Superior temporal gyrus (tissue), 1 donor: Measurements from ENCODE around the gene NUDT8.
"Not testable (repeated sequence)": the region's sequence is repeated elsewhere in the genome, so short reads cannot be mapped to it uniquely, and the experiment has no call there.

Experiments
- DNase-seq: peaks from one replicate; pipeline ENCODE4 v3.0.0-alpha.2; 2016; ENCODE audit errors: extremely low spot score

Gene NUDT8

DNA sequence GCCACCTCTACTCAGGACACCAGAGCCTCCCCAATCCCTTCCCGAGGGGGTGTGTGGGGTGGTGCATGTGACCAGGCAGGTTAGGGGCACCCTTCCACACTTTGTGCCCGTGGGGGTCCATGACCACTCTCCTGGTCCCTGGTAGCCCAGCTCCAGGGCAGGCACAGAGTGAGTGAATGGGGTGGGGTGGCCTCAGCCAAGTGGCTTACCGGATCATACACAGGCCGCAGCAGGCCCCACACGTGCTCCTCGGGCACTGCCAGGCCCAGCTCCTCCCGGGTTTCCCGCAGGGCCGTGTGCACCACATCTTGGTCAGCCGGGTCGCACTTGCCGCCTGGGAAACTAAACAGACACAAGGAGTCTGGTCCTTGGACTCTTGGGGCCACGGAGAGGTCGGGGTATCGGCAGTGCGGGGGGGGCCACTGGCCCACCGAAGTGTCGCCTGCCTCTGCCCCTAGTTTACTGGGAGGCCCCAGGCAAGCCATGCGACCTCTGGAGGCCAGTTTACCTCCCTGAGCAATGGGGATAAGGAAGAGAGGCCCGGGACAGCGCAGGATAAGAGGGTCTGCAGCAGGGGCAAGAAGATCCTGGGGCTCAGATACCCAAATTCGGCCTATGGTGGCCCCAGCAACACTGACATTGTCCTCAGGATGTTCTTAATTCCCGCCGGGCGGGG, 889 bp downstream of the NUDT8 start:
- DNase-seq: no peak

GRCh38 chr11:67627812-67628624, 1.7 kb downstream of the NUDT8 start:
- DNase-seq: no peak

DNA sequence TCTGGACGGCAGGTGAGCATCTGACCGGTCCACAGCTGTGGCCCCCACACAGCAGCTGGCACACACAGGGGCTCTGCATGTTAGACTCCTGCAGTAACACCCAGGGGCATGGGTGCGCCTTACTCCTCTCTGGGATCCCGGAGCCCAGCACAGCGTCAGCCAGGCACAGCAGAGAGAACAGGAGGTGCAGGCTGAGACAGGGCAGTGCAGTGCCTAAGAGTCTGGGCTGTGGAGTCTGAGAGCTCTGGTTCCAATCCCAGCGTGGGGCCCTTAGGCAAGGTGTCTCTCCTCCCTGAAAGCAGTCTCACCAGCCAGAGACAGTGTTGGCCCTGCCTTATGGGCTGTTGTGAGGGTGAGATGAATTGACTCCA, 2.3 kb downstream of the NUDT8 start:
- DNase-seq: no peak

DNA sequence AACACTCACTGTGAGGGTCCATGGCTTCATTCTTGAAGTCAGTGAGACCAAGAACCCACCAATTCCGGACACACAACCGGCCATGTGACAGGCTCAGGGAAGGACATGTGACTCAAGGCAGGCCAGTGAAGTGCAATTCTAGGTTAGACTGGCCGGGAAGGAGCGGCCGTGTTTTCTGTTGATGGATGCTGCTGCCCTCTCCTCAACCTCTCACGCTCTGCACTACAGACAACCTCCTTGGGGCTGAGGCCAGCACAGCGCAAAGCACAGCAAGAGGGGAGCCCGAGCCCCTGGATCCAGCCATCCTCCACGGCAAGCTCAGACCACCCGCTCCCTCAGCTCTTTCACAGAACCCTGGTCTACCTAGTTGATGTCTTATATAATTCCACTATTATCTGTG, 2.8 kb downstream of the NUDT8 start:
- DNase-seq: no peak

DNA sequence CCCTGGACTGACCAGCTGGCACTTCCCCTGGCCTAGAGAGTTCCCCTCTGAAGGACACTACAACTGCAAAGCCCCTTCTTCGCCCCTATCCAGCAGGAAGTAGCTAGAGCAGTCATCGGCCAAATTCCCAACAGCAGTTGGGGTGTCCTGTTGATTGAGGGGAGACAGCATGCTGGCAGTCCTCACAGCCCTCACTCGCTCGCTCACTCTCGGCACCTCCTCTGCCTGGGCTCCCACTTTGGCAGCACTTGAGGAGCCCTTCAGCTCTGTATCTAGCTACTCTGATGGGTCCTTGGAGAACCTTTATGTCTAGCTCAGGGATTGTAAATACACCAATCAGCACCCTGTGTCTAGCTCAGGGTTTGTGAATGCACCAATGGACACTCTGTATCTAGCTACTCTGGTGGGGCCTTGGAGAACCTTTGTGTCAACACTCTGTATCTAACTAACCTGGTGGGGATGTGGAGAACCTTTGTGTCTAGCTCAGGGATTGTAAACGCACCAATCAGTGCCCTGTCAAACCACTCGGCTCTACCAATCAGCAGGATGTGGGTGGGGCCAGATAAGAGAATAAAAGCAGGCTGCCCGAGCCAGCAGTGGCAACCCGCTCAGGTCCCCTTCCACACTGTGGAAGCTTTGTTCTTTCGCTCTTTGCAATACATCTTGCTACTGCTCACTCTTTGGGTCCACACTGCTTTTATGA, 3.5 kb downstream of the NUDT8 start:
- DNase-seq: not testable (repeated sequence)

GRCh38 chr11:67623795-67624194, 5.9 kb downstream of the NUDT8 start:
- not testable (repeated sequence) for DNase-seq

GRCh38 chr11:67622905-67623304, 6.8 kb downstream of the NUDT8 start:
- not testable (repeated sequence) for DNase-seq

- not testable (repeated sequence) for DNase-seq
Observed at GRCh38 chr11:67621928-67622327, 7.8 kb downstream of the NUDT8 start.

- not testable (repeated sequence) for DNase-seq
Observed at GRCh38 chr11:67620621-67621020, 9.1 kb downstream of the NUDT8 start.

GRCh38 chr11:67619683-67620618, 9.8 kb downstream of the NUDT8 start:
- not testable (repeated sequence) for DNase-seq

DNA sequence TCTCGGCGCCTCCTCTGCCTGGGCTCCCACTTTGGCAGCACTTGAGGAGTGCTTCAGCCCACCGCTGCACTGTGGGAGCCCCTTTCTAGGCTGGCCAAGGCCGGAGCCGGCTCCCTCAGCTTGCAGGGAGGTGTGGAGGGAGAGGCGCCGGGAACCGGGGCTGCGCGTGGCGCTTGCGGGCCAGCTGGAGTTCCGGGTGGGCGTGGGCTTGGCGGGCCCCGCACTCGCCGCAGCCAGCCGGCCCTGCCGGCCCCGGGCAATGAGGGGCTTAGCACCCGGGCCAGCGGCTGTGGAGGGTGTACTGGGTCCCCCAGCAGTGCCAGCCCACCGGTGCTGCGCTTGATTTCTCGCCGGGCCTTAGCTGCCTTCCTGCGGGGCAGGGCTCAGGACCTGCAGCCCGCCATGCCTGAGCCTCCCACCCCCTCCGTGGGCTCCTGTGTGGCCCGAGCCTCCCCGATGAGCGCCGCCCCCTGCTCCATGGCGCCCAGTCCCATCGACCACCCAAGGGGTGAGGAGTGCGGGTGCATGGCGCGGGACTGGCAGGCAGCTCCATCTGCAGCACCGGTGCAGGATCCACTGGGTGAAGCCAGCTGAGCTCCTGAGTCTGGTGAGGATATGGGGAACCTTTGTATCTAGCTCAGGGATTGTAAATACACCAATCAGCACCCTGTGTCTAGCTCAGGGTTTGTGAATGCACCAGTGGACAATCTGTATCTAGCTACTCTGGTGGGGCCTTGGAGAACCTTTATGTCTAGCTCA, 10.7 kb downstream of the NUDT8 start:
- not testable (repeated sequence) for DNase-seq

DNA sequence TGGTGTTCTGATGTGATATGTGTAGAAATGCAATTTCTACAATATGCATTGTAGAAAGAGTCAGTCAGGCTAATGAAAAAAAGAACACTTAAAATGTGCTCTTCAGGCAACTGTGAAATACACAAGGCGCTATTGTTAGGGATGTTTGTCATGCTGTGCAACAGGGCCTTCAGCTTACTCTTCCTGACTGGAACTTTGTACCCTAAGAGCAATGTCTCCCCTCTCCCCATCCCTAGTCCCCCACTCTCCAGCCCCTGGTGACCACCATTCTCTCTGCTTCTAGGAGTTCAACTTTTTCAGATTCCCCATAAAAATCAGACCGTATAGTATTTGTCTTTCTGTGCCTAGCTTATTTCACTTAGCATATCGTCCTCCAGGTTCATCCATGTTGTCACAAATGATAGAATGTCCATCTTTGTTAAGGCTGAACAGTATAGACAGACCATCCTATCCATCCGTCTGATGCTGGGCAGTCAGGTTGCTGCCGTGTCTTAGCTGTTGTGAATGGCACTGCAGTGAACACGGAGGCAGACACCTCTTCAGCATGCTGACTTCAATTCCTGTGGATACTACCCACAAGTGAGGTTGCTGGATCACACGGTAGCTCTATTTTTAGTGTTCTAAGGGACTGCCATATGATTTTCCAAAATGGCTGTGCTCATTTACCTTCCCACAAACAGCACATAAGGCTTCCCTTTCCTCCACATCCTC, 12.3 kb downstream of the NUDT8 start:
- peak; percentile 38 for DNase-seq

GRCh38 chr11:67616431-67617242, 13.1 kb downstream of the NUDT8 start:
- no peak for DNase-seq

DNA sequence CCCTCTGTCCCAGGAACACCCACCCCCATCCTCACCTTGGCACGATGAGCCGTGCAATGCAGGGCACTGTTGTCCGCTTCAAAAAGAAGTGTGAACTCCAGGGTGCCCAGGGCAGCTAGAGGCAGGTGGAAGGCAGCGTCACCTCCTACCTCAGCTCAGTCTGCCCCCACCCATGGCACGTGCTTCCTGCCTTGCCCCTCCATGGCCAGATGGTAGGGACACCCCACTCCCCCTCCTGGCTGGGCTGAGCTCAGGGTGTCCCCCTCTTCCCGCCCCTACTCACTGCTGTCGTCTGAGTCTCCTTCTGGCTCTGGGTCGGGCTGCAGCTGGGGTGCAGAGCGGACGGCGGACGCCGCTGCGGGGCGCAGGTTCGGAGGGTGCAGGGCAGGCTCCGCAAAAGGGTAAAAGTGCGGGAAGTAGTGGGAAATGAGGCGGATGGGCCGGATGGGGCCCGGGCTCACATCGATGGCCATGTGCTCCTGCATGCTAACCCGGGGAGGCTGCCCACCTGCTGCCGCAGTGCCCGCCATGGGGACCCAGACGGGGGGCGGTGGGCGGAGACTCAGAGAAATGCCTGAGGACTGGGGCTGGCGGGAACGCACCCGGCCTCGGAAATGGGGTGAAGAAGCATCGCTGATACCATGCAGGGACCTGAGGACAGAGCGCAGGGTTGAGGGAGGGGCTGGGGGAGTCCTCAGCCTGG, 13.9 kb downstream of the NUDT8 start:
- no peak for DNase-seq

GRCh38 chr11:67614730-67615714, 14.7 kb downstream of the NUDT8 start:
- DNase-seq: no peak

- DNase-seq: peak; percentile 20
Observed at GRCh38 chr11:67613960-67614715, 15.6 kb downstream of the NUDT8 start.
